MG63 (cell line): Measurements from ENCODE around the gene LGALS3BP. TPM values are rescaled to one million over a fixed set of nuclear protein-coding genes. Genes with fewer than 3 reads are reported as not detected.
"Not testable (repeated sequence)": the region's sequence is repeated elsewhere in the genome, so short reads cannot be mapped to it uniquely, and the experiment has no call there.

ENCODE experiments used
- DNase-seq: peaks from one replicate; pipeline ENCODE4 v3.0.0-alpha.2; 2020
- H3K27me3 ChIP-seq: fragments of 250-450 bp; sonication (Bioruptor Pico); 2 replicates; pipeline ENCODE4 v1.5.1; 2020; ENCODE audit warnings: mild to moderate bottlenecking, moderate library complexity
- H3K36me3 ChIP-seq: fragments of 250-450 bp; sonication (Bioruptor Pico); 2 replicates; pipeline ENCODE4 v1.5.1; 2020; ENCODE audit warnings: mild to moderate bottlenecking, moderate library complexity
- H3K4me3 ChIP-seq: fragments of 250-450 bp; sonication (Bioruptor Pico); 2 replicates; pipeline ENCODE4 v1.5.1; 2020; ENCODE audit warnings: mild to moderate bottlenecking, moderate library complexity
- H3K9me3 ChIP-seq: fragments of 250-450 bp; sonication (Bioruptor Pico); 2 replicates; pipeline ENCODE4 v1.5.1; 2020; ENCODE audit warnings: mild to moderate bottlenecking, moderate library complexity
- total RNA-seq: library from RNA; depleted of rRNA; stranded (reverse); fragments of >200 nt; shearing (Covaris generic); gene quantifications from 2 replicates; pipeline ENCODE4 v1.2.3, GENCODE V29; 2014; ENCODE audit warnings: low replicate concordance

LGALS3BP gene
- total RNA-seq, 1 experiment from 2014 or later: 434 TPM

- H3K4me3 ChIP-seq: no peak overlapping the region
- H3K27me3 ChIP-seq: no peaks in the 10 kb centered on the region
- peaks cover 3% of the 10 kb centered on the region for H3K9me3 ChIP-seq
- no peaks in the 10 kb centered on the region for H3K36me3 ChIP-seq
- no peak for DNase-seq
Measured at GRCh38 chr17:78946631-78947030, 33.1 kb downstream of the LGALS3BP start.

- DNase-seq: no peak
- H3K4me3 ChIP-seq: no peak overlapping the region
- H3K36me3 ChIP-seq: no peaks in the 10 kb centered on the region
- H3K27me3 ChIP-seq: no peaks in the 10 kb centered on the region
- peaks cover 3% of the 10 kb centered on the region for H3K9me3 ChIP-seq
Measured at GRCh38 chr17:78946131-78946530, 33.6 kb downstream of the LGALS3BP start.

- not testable (repeated sequence) for H3K9me3 ChIP-seq, H3K27me3 ChIP-seq, H3K4me3 ChIP-seq, DNase-seq, H3K36me3 ChIP-seq
Measured at GRCh38 chr17:78945455-78945854, 34.3 kb downstream of the LGALS3BP start.

GRCh38 chr17:78944956-78945355 lies 34.8 kb downstream of the LGALS3BP start:
- H3K36me3 ChIP-seq: no peaks in the 10 kb centered on the region
- no peak for DNase-seq
- H3K4me3 ChIP-seq: no peak overlapping the region
- H3K9me3 ChIP-seq: no peaks in the 10 kb centered on the region
- no peaks in the 10 kb centered on the region for H3K27me3 ChIP-seq

GRCh38 chr17:78944026-78944425 lies 35.7 kb downstream of the LGALS3BP start:
- Histone ChIP-seq H3K9me3 (no peaks in the 10 kb centered on the region), H3K27me3 (no peaks in the 10 kb centered on the region), H3K4me3 (no peak overlapping the region), H3K36me3 (no peaks in the 10 kb centered on the region)
- DNase-seq: no peak

GRCh38 chr17:78940708-78941107 lies 39.0 kb downstream of the LGALS3BP start:
- no peaks in the 10 kb centered on the region for H3K36me3 ChIP-seq
- no peaks in the 10 kb centered on the region for H3K9me3 ChIP-seq
- no peak for DNase-seq
- no peaks in the 10 kb centered on the region for H3K27me3 ChIP-seq
- no peak overlapping the region for H3K4me3 ChIP-seq

GRCh38 chr17:78940258-78940657 lies 39.5 kb downstream of the LGALS3BP start:
- Histone ChIP-seq H3K9me3 (no peaks in the 10 kb centered on the region), H3K4me3 (no peak overlapping the region), H3K27me3 (no peaks in the 10 kb centered on the region), H3K36me3 (no peaks in the 10 kb centered on the region)
- no peak for DNase-seq

- H3K4me3 ChIP-seq: no peak overlapping the region
Measured at GRCh38 chr17:78939615-78940014, 40.1 kb downstream of the LGALS3BP start.

GRCh38 chr17:78937561-78937960 lies 42.2 kb downstream of the LGALS3BP start:
- DNase-seq: no peak
- no peaks in the 10 kb centered on the region for H3K9me3 ChIP-seq
- H3K27me3 ChIP-seq: no peaks in the 10 kb centered on the region
- no peaks in the 10 kb centered on the region for H3K36me3 ChIP-seq
- no peak overlapping the region for H3K4me3 ChIP-seq

More at GRCh38 chr17:78939615-78940014, 40.1 kb downstream of the LGALS3BP start:
- Histone ChIP-seq H3K9me3 (no peaks in the 10 kb centered on the region), H3K27me3 (no peaks in the 10 kb centered on the region), H3K36me3 (no peaks in the 10 kb centered on the region)
- peak; percentile 72 for DNase-seq

- H3K4me3 ChIP-seq: no peak overlapping the region
- DNase-seq: peak; percentile 97
- H3K36me3 ChIP-seq: no peaks in the 10 kb centered on the region
- H3K9me3 ChIP-seq: no peaks in the 10 kb centered on the region
- no peaks in the 10 kb centered on the region for H3K27me3 ChIP-seq
Measured at GRCh38 chr17:78935419-78936323, 44.1 kb downstream of the LGALS3BP start.

- Histone ChIP-seq H3K4me3 (peak overlapping the region; percentile 0; the same call in 1 of the 2 replicates), H3K9me3 (no peaks in the 10 kb centered on the region), H3K36me3 (no peaks in the 10 kb centered on the region), H3K27me3 (no peaks in the 10 kb centered on the region)
- peak; percentile 31 for DNase-seq
Measured at GRCh38 chr17:78934681-78935418, 44.9 kb downstream of the LGALS3BP start.

- Histone ChIP-seq H3K36me3 (no peaks in the 10 kb centered on the region), H3K4me3 (peak overlapping the region; percentile 27), H3K27me3 (no peaks in the 10 kb centered on the region), H3K9me3 (no peaks in the 10 kb centered on the region)
- peak; percentile 99 for DNase-seq
Measured at GRCh38 chr17:78933959-78934568, 45.7 kb downstream of the LGALS3BP start.

- Histone ChIP-seq H3K9me3 (no peaks in the 10 kb centered on the region), H3K27me3 (no peaks in the 10 kb centered on the region), H3K36me3 (no peaks in the 10 kb centered on the region), H3K4me3 (peak overlapping the region; percentile 27)
- peak; percentile 98 for DNase-seq
Measured at GRCh38 chr17:78933025-78933958, 46.4 kb downstream of the LGALS3BP start.

- no peaks in the 10 kb centered on the region for H3K36me3 ChIP-seq
- H3K27me3 ChIP-seq: no peaks in the 10 kb centered on the region
- no peak overlapping the region for H3K4me3 ChIP-seq
- DNase-seq: no peak
- H3K9me3 ChIP-seq: no peaks in the 10 kb centered on the region
Measured at GRCh38 chr17:78929908-78930775, 49.6 kb downstream of the LGALS3BP start.
